PC-9 (cell line): Measurements from ENCODE around the gene ZNF524.

Experiments used
- EZH2 ChIP-seq: fragments of 200-600 bp; sonication (generic); IDR thresholded peaks from 2 replicates; pipeline ENCODE4 v1.8.0; 2017; ENCODE audit warnings: antibody characterized with exemption, low read depth
- TF ChIP-seq, protein P1 (sequence below): fragments of 200-600 bp; sonication (generic); conservative IDR thresholded peaks from 2 replicates; pipeline ENCODE4 v1.6.1; 2017; ENCODE audit warnings: mixed run types, antibody characterized with exemption, mild to moderate bottlenecking, moderate library complexity

DNA sequence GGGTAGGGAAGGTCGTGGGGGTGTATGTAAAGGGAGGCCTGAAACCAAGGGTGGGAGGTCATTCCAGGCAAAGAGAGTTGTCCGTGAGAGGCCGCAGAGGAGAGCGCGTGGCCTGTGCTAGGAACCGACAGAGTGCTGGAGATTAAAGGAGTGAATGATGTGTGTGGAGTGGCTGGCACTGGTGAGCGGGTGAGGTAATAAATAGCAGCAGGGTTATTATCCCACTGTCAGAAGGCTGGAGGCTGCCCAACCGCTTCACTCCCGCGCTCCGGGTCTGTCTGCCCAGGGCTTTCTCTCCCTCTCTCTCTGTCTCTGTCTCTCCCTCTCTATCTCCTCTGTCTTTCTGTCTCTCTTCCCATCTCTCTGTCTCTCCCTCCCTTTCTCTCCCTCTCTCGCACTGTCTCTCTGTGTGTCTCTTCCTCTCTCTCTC lies 36.8 kb upstream of the ZNF524 start:
- TF ChIP-seq EZH2 = no peak
- TF ChIP-seq, protein P1, sequence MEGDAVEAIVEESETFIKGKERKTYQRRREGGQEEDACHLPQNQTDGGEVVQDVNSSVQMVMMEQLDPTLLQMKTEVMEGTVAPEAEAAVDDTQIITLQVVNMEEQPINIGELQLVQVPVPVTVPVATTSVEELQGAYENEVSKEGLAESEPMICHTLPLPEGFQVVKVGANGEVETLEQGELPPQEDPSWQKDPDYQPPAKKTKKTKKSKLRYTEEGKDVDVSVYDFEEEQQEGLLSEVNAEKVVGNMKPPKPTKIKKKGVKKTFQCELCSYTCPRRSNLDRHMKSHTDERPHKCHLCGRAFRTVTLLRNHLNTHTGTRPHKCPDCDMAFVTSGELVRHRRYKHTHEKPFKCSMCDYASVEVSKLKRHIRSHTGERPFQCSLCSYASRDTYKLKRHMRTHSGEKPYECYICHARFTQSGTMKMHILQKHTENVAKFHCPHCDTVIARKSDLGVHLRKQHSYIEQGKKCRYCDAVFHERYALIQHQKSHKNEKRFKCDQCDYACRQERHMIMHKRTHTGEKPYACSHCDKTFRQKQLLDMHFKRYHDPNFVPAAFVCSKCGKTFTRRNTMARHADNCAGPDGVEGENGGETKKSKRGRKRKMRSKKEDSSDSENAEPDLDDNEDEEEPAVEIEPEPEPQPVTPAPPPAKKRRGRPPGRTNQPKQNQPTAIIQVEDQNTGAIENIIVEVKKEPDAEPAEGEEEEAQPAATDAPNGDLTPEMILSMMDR = no peak
